GM21723 (cell line): ENCODE results near the gene DPH7.
"Not testable (repeated sequence)": the region's sequence is repeated elsewhere in the genome, so short reads cannot be mapped to it uniquely, and the experiment has no call there.

ENCODE experiments used
- ATAC-seq: cut with Tn5 transposase; IDR thresholded peaks from one replicate; pipeline ENCODE4 v1.9.1; 2021; ENCODE audit warnings: mild to moderate bottlenecking, moderate library complexity; ENCODE audit not compliant: unreplicated experiment

Gene DPH7

DNA sequence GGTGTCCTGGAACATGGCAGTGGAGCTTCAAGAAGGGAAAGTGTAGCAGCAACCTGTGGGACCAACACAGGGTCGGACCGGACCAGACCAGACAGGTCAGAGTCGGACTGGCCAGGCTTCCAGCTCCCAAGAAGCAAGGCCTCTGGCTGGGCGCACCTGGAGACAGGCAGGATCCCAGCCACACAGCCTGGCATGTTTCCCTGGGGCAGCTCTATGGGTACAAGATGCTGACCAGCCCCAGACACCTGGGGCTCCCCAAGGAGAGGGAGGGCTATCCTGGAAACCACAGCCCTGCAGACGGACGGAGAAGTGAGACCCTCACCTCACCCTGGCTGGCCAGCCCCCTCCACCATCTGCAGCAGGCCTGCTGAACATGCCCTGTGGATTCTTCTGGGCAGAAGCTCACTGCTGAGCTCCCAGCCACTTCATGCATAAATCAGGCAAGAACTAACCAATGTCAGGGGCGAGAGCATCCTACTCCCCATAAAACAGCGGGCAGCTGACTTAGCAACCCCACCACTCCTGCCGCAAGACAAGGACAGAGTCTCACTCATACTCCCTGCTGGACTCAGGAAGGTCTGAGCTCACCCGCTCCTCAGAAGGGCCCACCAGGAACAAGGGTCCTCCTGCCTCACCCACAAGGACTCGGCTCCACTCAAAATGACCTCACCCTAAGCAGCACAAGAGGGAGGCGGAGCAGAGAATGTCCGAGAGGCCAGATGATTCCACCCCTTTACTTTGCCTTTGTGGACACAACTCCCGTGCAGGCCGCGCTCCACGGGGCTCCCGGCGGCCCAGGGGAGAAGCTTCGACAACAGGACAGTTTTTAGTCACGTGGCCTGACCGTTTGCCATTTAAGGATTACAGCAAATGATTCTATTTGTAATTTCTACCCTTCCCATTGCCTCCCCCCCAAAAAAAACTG, 2.9 kb upstream of the DPH7 start:
- no peak for ATAC-seq

GRCh38 chr9:137580954-137581322, 2.2 kb upstream of the DPH7 start:
- no peak for ATAC-seq

GRCh38 chr9:137580209-137580953, 1.7 kb upstream of the DPH7 start:
- no peak for ATAC-seq

DNA sequence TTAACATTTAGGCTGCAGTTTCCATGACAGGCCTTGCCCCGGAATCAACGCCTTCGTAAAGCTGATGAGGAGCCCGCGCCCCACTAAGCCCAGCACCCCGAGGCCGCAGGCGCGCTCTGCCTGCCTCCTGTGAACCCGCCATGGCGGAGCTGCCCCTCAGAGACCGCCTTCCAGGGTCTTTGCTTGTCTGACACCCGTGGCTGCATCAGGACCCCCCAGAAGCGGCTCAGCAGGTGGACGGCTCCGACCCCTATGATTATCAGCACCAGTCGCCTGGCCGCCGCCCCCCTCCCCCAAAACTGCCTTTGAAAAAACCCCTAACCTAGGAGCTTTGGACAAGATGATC, 507 bp upstream of the DPH7 start:
- no peak for ATAC-seq

- no peak for ATAC-seq
Measured at GRCh38 chr9:137575716-137576411, 2.9 kb downstream of the DPH7 start.

GRCh38 chr9:137575364-137575715, 3.4 kb downstream of the DPH7 start:
- ATAC-seq = no peak

GRCh38 chr9:137574192-137574591, 4.5 kb downstream of the DPH7 start:
- ATAC-seq = no peak

DNA sequence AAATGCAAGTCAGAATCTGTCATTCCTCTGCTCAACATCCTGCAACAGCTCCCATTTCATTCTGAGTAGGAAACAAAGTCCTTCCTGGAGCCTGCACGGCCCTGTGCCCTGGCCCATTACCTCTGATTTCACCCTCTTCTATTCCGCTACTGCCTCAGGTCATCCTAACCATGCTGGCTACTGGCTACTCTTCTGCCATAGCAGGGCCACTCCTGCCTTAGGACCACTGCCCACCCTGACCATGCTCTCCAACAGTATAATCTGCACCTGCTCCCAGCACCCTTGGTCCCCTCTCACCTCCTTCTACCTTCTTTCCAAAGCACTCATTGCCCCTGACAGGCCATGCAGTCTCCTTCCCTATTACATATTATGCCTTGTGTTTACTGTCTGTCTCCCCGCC, 8.2 kb downstream of the DPH7 start:
- ATAC-seq = no peak

DNA sequence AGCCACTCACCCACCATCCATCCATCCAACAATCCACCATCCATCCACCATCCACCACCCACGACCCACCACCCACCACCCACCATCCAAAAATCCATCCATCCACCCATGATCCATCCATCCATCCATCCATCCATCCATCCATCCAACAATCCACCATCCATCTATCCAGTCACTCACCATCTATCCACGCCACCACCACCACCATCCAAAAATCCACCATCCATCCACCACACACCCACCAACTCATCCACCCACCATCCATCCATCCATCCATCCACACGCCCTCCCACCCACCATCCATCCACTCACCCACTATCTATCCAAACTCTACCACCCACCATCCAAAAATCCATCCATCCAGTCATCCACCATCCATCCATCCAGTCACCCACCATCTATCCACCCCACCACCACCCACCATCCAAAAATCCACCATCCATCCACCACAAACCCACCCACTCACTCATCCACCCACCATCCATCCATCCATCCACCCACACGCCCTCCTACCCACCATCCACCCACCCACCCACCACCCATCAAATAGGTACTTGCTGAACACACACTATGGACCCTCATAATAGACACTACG, 9.0 kb downstream of the DPH7 start:
- no peak for ATAC-seq

DNA sequence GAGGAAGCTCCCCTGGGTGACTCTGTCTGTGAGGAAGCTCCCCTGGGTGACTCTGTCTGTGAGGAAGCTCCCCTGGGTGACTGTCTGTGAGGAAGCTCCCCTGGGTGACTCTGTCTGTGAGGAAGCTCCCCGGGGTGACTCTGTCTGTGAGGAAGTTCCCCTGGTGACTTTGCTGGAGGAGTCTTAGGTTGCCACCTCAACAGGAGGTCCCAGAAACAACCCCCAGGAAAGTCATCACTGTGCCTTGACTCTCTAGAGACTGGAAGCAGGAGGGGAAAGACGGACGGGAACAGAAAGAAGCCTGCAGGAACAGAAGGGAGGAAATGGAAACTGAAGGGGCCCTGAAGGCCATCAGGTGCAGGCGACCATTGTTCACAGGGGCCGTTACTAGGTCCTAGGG, 10.3 kb downstream of the DPH7 start:
- not testable (repeated sequence) for ATAC-seq

GRCh38 chr9:137564817-137565411, 13.8 kb downstream of the DPH7 start:
- ATAC-seq = no peak

DNA sequence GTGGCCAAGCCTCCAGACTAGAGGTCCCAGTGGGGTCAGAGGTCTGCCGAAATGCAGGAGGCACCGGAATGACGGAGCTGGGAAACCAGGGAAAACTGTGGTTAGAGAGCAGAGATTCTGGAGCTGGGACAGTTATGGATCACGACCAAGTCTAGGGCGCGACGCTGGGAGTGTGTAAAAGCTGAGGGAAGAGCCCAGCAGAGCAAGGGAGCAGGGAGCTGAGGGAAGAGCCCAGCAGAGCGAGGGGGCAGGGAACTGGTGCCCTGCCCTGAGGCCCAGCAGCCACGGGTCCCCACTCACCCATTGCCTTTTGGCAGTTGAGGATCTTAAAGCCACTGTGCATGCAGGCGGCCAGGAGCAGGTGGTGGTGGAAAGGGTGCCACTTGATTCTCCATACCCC, 14.6 kb downstream of the DPH7 start:
- ATAC-seq = no peak

DNA sequence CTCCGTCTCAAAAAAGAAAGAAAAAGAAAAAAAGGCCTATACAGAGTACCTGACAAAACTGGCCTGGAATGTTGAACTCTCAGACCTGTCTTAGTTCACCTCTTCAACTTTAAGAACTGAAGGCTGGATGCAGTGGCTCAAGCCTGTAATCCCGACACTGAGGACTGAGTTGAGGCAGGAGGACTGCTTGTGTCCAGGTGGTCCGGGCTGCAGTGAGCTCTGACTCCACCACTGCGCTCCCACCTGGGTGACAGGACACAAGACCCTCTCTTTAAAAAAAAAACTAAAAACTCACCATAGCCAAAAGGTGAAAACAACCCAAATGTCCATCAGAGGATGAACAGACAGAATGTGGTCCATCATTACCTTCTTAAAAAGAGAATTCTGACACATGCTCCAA, 20.6 kb downstream of the DPH7 start:
- ATAC-seq = no peak

- ATAC-seq = no peak
Measured at GRCh38 chr9:137556069-137556838, 22.5 kb downstream of the DPH7 start.

DNA sequence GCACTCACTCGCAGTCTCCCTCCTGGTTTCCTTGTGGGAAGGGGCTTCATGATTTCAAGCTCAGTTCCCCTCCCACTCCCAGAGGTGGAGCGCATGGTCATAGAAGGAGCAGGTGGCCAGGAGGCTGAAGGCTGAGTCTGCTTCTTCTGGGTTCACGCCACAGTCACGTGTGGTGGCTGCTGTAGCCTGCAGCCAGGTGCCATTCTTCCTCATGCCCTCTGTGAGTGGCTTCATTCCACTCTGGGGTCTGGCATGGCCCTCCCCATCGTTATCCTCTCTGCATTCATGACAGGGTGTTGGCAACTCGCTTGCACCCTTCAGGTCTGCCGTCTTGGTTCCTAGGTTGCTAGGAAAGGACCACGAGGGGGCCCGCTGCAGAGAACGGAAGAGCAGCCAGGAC, 23.5 kb downstream of the DPH7 start:
- no peak for ATAC-seq

DNA sequence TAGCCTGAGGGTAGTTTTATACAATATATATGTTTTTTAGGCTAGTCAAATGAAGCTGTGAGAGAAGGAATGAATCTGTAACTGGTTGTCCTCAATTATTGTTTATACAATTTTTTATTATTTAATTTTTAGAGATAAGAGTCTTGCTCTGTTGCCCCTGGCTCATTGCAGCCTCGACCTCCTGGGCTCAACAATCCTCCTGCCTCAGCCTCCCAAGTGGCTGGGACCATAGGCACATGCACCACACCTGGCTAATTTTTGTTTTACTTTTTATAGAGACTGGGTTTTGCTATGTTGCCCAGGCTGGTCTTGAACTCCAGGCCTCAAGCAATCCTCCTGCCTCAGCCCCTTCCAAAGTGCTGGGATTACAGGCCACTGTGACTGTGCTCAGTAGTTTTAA, 24.4 kb downstream of the DPH7 start:
- no peak for ATAC-seq

- ATAC-seq = not testable (repeated sequence)
Measured at GRCh38 chr9:137553654-137554053, 25.1 kb downstream of the DPH7 start.

GRCh38 chr9:137552022-137552768, 26.5 kb downstream of the DPH7 start:
- peak; percentile 23 for ATAC-seq

- peak; percentile 75 for ATAC-seq
Measured at GRCh38 chr9:137551264-137552021, 27.3 kb downstream of the DPH7 start, which contains the start of gene MRPL41. Gene MRPL41, plus strand, starts transcription at chr9:137551879. Its CDS starts 203 bp downstream, at chr9:137552082.
